Smooth muscle cell of bladder (primary cell): ENCODE data around the gene RMND1. TPM values are rescaled to one million over a fixed set of nuclear protein-coding genes. Genes with fewer than 3 reads are reported as not detected.

ENCODE experiments used
- total RNA-seq: library from RNA; depleted of rRNA; stranded (reverse); fragments of >200 nt; gene quantifications from 2 replicates; pipeline ENCODE4 v1.2.3, GENCODE V29; 2014

The RMND1 gene, protein sequence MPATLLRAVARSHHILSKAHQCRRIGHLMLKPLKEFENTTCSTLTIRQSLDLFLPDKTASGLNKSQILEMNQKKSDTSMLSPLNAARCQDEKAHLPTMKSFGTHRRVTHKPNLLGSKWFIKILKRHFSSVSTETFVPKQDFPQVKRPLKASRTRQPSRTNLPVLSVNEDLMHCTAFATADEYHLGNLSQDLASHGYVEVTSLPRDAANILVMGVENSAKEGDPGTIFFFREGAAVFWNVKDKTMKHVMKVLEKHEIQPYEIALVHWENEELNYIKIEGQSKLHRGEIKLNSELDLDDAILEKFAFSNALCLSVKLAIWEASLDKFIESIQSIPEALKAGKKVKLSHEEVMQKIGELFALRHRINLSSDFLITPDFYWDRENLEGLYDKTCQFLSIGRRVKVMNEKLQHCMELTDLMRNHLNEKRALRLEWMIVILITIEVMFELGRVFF
- 34.1 and 39.2 TPM in 2 replicates for total RNA-seq

DNA sequence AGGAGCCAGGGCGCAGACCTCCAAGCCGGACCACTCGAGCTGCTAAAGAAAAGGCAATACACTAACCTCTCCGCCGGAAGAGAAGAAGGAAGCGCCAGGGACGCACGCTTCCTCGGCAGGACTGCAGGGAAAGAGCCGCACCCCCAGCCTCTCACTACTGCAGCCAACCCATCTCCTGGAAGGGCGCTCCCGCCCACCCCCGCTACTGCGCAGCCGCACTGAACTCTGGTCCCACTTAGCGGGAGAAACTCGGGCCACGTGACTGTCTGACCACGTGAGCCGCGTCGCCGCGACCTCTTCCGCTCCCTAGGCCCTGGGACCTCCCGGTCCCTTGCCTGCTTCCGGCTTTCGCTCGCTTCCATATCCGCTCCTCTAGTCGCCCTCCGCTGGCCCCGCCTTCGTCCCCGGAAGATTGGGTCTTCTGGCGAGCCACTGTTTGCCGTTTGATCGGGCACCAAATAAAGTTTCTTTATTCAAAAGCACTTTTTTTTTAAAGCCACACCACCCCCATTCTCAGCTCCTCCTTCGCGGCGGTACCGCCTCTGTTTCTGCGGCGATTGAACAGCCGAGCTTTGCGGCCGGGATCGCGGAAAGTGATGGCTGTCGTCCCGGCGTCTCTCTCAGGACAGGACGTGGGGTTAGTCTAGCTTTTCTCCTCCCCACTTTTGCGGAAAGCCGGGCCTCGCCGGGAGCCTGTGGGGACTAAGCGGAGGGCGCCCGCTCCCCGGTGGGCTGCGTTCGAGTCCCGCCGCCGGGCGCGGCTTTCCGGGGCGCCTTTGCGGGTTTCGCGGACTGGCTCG is at the start of gene RMND1:
TSS of gene RMND1 (minus strand) at position 177 of the 800 bp plus-strand sequence. CDS start 6,315 bp downstream, outside the sequence.

DNA sequence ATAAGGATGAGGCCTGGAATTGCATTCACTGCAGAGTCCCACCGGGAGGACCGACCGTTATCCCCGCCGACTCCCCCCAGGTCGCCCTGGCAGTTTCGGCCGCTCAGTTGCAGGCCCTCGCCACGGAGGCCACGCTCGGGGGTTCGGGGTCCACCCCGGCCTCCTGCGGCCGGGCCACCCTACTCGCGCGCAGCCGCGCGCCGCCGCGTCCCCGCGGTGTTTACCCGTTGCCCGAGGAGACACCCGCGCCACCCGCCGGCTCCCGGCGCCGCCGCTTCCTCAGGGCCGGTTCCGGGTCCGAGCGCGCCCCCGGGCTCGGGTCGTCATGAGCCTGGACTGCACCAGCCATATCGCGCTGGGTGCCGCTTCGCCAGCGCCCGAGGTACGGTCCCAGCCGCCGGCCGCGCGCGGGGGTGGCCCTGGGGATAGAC is 41.9 kb upstream of the RMND1 start, which contains the start of gene CCDC170:
TSS of gene CCDC170 (plus strand) at position 214 of the 431 bp plus-strand sequence. CDS start at position 326, 112 bp downstream.

DNA sequence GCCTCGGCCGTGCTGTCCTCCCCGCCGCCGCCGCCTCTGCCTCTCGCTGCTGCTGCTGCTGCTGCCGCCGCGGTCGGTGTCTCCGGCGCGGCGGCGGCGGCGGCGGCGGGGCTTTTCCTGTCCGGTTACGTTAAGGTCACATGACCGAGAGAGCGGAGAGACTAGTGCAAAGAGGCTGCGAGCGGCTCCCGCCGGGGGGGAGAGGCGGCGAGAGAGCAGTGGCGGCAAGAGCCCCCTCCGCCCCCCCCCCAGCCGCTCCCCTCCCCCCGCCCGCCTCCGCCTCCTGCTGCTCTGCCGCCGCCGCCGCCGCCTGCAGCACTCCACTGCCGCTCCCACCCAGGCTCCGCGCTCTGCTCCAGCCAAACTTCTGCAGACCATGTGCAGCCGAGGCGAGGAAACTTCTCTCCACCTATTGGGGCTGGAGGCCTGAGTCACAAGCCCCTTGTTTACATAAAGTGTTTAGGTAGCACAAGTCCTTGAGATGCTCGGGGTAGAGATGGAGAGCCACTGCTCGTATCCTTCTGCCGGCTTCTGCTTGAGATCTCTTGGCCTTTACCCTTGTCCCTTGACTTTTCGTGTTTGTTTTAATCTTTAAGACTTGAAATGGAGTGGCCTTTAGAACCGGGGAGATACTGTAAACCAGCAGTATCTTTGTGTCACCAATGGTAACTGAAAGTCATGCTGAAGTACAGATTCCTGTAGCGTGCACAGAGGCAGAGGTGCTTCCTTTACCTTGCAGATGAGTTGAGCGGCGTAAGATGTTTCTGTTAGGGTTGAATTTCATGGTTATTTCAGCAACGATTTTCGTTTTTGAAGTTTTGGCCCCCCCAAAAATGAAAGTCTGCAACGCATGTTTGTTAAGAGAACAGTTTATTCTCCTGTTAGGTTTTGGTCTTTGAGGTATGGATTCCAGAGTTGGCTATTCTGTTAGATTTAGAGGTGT is 60.2 kb downstream of the RMND1 start, which contains the start of gene ZBTB2:
TSS of gene ZBTB2 (minus strand) at position 89 of the 943 bp plus-strand sequence. CDS start 17,922 bp downstream, outside the sequence.

Other genes with a start within 250 kb of the RMND1 start
- gene AKAP12, start 212.2 kb downstream of the RMND1 start, total RNA-seq = 63.9 and 67.4 TPM in 2 replicates
- 7.4 and 8.8 TPM in 2 replicates for gene ZBTB2, start 60.6 kb downstream of the RMND1 start, total RNA-seq
- gene CCDC170, start 41.9 kb upstream of the RMND1 start, total RNA-seq = 2.6 and 3.1 TPM in 2 replicates